Progenitor cell of endocrine pancreas (in vitro differentiated cells): ENCODE data around the gene NOP16. TPM values are rescaled to one million over a fixed set of nuclear protein-coding genes. Genes with fewer than 3 reads are reported as not detected.

Source experiments
- DNase-seq: peaks from one replicate; pipeline ENCODE4 v3.0.0; 2021; ENCODE audit warnings: low spot score; ENCODE audit not compliant: unreplicated experiment
- H3K27ac Mint-ChIP-seq: 2 replicates; pipeline ENCODE4 v1.8.0; 2021; ENCODE audit warnings: mild to moderate bottlenecking, moderate library complexity, mixed read lengths
- H3K27me3 Mint-ChIP-seq: 2 replicates; pipeline ENCODE4 v1.8.0; 2021; ENCODE audit warnings: mixed read lengths
- H3K36me3 Mint-ChIP-seq: 2 replicates; pipeline ENCODE4 v1.8.0; 2022; ENCODE audit warnings: mixed read lengths; ENCODE audit not compliant: insufficient read depth
- H3K4me1 Mint-ChIP-seq: 2 replicates; pipeline ENCODE4 v1.8.0; 2021; ENCODE audit warnings: low read depth, mixed read lengths
- H3K4me3 Mint-ChIP-seq: 2 replicates; pipeline ENCODE4 v1.8.0; 2021; ENCODE audit warnings: low read depth, mild to moderate bottlenecking, moderate library complexity, mixed read lengths
- H3K9me3 Mint-ChIP-seq: 2 replicates; pipeline ENCODE4 v1.8.0; 2021; ENCODE audit warnings: low read depth, mixed read lengths
- CTCF ChIP-seq: fragments of 200-600 bp; sonication (generic); IDR thresholded peaks from one replicate; pipeline ENCODE4 v1.5.0; 2021; ENCODE audit warnings: antibody characterized with exemption, mild to moderate bottlenecking; ENCODE audit not compliant: unreplicated experiment
- total RNA-seq: library from RNA; stranded (reverse); gene quantifications from 2 replicates; pipeline ENCODE4 v1.2.1, GENCODE V29; 2021

NOP16 gene
- total RNA-seq, 1 donor from 2014 or later = 21.9 TPM

- DNase-seq = no peak
- peaks cover 2% of the 10 kb centered on the region for H3K36me3 Mint-ChIP-seq
Measured at GRCh38 chr5:176405656-176406435, 17.4 kb upstream of the NOP16 start.

GRCh38 chr5:176401281-176402205 lies 13.1 kb upstream of the NOP16 start:
- TF ChIP-seq CTCF = no peak
- H3K4me3 Mint-ChIP-seq = no peak overlapping the region

More at GRCh38 chr5:176405656-176406435, 17.4 kb upstream of the NOP16 start:
- no peaks in the 10 kb centered on the region for H3K27me3 Mint-ChIP-seq
- peak; percentile 49 for TF ChIP-seq CTCF
- H3K4me1 Mint-ChIP-seq = peaks cover 2% of the 10 kb centered on the region
- H3K27ac Mint-ChIP-seq = peak overlapping the region; percentile 65
- no peak overlapping the region for H3K4me3 Mint-ChIP-seq
- no peaks in the 10 kb centered on the region for H3K9me3 Mint-ChIP-seq

GRCh38 chr5:176400382-176401156 lies 12.2 kb upstream of the NOP16 start:
- H3K27ac Mint-ChIP-seq = peak overlapping the region; percentile 92
- H3K4me1 Mint-ChIP-seq = peaks cover 4% of the 10 kb centered on the region
- DNase-seq = no peak
- no peak for TF ChIP-seq CTCF
- no peaks in the 10 kb centered on the region for H3K27me3 Mint-ChIP-seq
- H3K9me3 Mint-ChIP-seq = no peaks in the 10 kb centered on the region
- no peak overlapping the region for H3K4me3 Mint-ChIP-seq
- H3K36me3 Mint-ChIP-seq = peaks cover 3% of the 10 kb centered on the region

More at GRCh38 chr5:176401281-176402205, 13.1 kb upstream of the NOP16 start:
- DNase-seq = no peak
- peaks cover 5% of the 10 kb centered on the region for H3K4me1 Mint-ChIP-seq
- no peaks in the 10 kb centered on the region for H3K27me3 Mint-ChIP-seq
- H3K9me3 Mint-ChIP-seq = no peaks in the 10 kb centered on the region
- peaks cover 3% of the 10 kb centered on the region for H3K36me3 Mint-ChIP-seq
- no peak overlapping the region for H3K27ac Mint-ChIP-seq

- no peak for TF ChIP-seq CTCF
- Mint-ChIP-seq H3K27ac (no peak overlapping the region), H3K4me3 (no peak overlapping the region), H3K27me3 (no peaks in the 10 kb centered on the region), H3K4me1 (peaks cover 2% of the 10 kb centered on the region), H3K9me3 (no peaks in the 10 kb centered on the region), H3K36me3 (peaks cover 3% of the 10 kb centered on the region)
- no peak for DNase-seq
Measured at GRCh38 chr5:176397736-176398420, 9.5 kb upstream of the NOP16 start.
